Neural progenitor cell (in vitro differentiated cells): ENCODE data around the gene EIF3B. TPM values are rescaled to one million over a fixed set of nuclear protein-coding genes. Genes with fewer than 3 reads are reported as not detected.
A peak's percentile ranks its signal among the peaks of the same experiment; 100 is the strongest.
"Not testable (repeated sequence)": the region's sequence is repeated elsewhere in the genome, so short reads cannot be mapped to it uniquely, and the experiment has no call there.

Experiments used
- DNase-seq: peaks from one replicate; pipeline ENCODE4 v3.0.0-alpha.2; 2016; ENCODE audit warnings: low spot score
- H2AFZ ChIP-seq: fragments of 200-600 bp; sonication (generic); replicated peaks from 2 replicates; pipeline ENCODE4 v1.6.1; 2016; ENCODE audit warnings: antibody characterized with exemption
- H3F3A ChIP-seq: fragments of 200-600 bp; sonication (generic); 2 replicates; pipeline ENCODE4 v1.6.1; 2016; ENCODE audit warnings: antibody characterized with exemption, low read depth
- H3K27ac ChIP-seq: fragments of 200-600 bp; sonication (generic); 2 replicates; pipeline ENCODE4 v1.5.1; 2016; ENCODE audit warnings: mild to moderate bottlenecking
- H3K27me3 ChIP-seq: fragments of 200-600 bp; sonication (generic); 2 replicates; pipeline ENCODE4 v1.6.1; 2016; ENCODE audit warnings: mild to moderate bottlenecking, moderate library complexity
- H3K36me3 ChIP-seq: fragments of 200-600 bp; sonication (generic); 2 replicates; pipeline ENCODE4 v1.5.1; 2016
- H3K4me1 ChIP-seq: fragments of 200-600 bp; sonication (generic); 2 replicates; pipeline ENCODE4 v1.6.1; 2016; ENCODE audit warnings: mixed run types
- H3K4me2 ChIP-seq: fragments of 200-600 bp; sonication (generic); 2 replicates; pipeline ENCODE4 v1.6.1; 2016
- H3K4me3 ChIP-seq: fragments of 200-600 bp; sonication (generic); 2 replicates; pipeline ENCODE4 v1.5.1; 2016
- H3K79me2 ChIP-seq: fragments of 200-600 bp; sonication (generic); 2 replicates; pipeline ENCODE4 v1.6.1; 2016; ENCODE audit warnings: low read depth
- H3K9ac ChIP-seq: fragments of 200-600 bp; sonication (generic); 2 replicates; pipeline ENCODE4 v1.6.1; 2016
- H3K9me3 ChIP-seq: fragments of 200-600 bp; sonication (generic); 2 replicates; pipeline ENCODE4 v1.5.1; 2016; ENCODE audit warnings: low read depth
- H4K20me1 ChIP-seq: fragments of 200-600 bp; sonication (generic); 2 replicates; pipeline ENCODE4 v1.6.1; 2016; ENCODE audit warnings: low read depth
- H3K27ac Mint-ChIP-seq: 3 replicates; pipeline ENCODE4 v1.8.0; 2021; ENCODE audit warnings: mixed read lengths
- H3K27me3 Mint-ChIP-seq: 2 replicates; pipeline ENCODE4 v1.8.0; 2022; ENCODE audit warnings: low read depth, mild to moderate bottlenecking, inconsistent platforms, moderate library complexity, mixed read lengths; ENCODE audit not compliant: insufficient read depth
- H3K36me3 Mint-ChIP-seq: 3 replicates; pipeline ENCODE4 v1.8.0; 2021; ENCODE audit warnings: mixed read lengths
- H3K4me1 Mint-ChIP-seq: 3 replicates; pipeline ENCODE4 v1.8.0; 2021; ENCODE audit warnings: mixed read lengths
- H3K4me3 Mint-ChIP-seq: 3 replicates; pipeline ENCODE4 v1.8.0; 2021; ENCODE audit warnings: mild to moderate bottlenecking, moderate library complexity, mixed read lengths
- H3K9me3 Mint-ChIP-seq: 3 replicates; pipeline ENCODE4 v1.8.0; 2020; ENCODE audit warnings: mixed read lengths
- EZH2 ChIP-seq: fragments of 200-600 bp; sonication (generic); IDR thresholded peaks from 2 replicates; pipeline ENCODE4 v1.6.1; 2017; ENCODE audit warnings: antibody characterized with exemption, mild to moderate bottlenecking, moderate library complexity
- EZH2phosphoT487 ChIP-seq: fragments of 200-600 bp; sonication (generic); IDR thresholded peaks from 2 replicates; pipeline ENCODE4 v1.6.1; 2017; ENCODE audit warnings: antibody characterized with exemption
- total RNA-seq: library from RNA; depleted of rRNA; stranded (reverse); fragments of >200 nt; gene quantifications from 2 replicates; pipeline ENCODE4 v1.2.3, GENCODE V29; 2015; ENCODE audit warnings: low replicate concordance
- TF ChIP-seq, protein P1 (sequence below): fragments of 200-600 bp; sonication (generic); IDR thresholded peaks from 2 replicates; pipeline ENCODE4 v1.5.1; 2017; ENCODE audit warnings: antibody characterized with exemption, mild to moderate bottlenecking

The EIF3B gene
- total RNA-seq, 1 donor from 2014 or later: 146 TPM

DNA sequence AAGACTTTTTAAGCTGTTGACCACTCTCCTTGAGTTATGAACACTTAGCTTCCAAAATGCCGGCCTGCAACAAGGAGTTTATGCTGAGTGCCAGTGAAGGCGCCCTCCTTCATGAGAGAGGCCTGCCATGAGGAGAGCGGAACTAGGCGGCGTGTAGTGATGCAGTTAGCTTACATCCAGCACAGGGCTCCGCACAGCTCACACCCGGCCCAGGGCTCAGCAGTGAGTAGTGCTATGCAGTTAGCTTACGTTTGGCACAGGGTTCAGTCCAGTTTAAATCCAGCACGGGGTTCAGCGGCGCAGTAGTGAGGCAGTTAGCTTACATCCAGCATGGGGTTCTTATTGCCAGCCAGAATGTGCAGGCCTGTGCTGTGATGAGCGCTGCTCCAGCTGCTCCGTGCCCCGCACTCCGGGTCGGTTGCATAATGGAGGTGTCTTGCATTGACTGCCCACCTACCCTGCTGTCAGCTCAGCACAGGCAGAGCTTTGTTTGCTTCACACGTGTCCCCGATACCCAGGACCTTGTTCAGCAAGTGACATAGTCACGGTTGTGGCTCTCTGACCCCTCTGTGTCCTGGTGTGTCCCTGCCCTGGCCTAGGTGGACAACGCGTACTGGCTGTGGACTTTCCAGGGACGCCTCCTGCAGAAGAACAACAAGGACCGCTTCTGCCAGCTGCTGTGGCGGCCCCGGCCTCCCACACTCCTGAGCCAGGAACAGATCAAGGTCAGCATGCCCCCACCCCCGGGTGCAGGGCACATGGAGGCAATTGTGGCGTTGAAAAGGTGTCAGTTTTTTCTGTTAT, 21.9 kb downstream of the EIF3B start:
- Histone ChIP-seq H3K4me1 (no peaks in the 10 kb centered on the region), H3K79me2 (peaks cover 13% of the 10 kb centered on the region), H3K36me3 (peaks cover 2% of the 10 kb centered on the region), H3K27ac (no peak overlapping the region), H3F3A (no peaks in the 10 kb centered on the region), H3K9ac (no peak overlapping the region), H3K4me3 (no peak overlapping the region), H3K27me3 (no peaks in the 10 kb centered on the region), H4K20me1 (peaks cover 9% of the 10 kb centered on the region), H3K4me2 (no peak overlapping the region), H2AFZ (no peak overlapping the region), H3K9me3 (no peaks in the 10 kb centered on the region)
- peaks cover 57% of the 10 kb centered on the region for H3K36me3 Mint-ChIP-seq
- H3K27ac Mint-ChIP-seq: peak overlapping the region; percentile 81
- no peak for DNase-seq
- no peaks in the 10 kb centered on the region for H3K9me3 Mint-ChIP-seq
- H3K4me1 Mint-ChIP-seq: no peaks in the 10 kb centered on the region
- TF ChIP-seq EZH2 (no peak), EZH2phosphoT487 (no peak)
- TF ChIP-seq, protein P1, sequence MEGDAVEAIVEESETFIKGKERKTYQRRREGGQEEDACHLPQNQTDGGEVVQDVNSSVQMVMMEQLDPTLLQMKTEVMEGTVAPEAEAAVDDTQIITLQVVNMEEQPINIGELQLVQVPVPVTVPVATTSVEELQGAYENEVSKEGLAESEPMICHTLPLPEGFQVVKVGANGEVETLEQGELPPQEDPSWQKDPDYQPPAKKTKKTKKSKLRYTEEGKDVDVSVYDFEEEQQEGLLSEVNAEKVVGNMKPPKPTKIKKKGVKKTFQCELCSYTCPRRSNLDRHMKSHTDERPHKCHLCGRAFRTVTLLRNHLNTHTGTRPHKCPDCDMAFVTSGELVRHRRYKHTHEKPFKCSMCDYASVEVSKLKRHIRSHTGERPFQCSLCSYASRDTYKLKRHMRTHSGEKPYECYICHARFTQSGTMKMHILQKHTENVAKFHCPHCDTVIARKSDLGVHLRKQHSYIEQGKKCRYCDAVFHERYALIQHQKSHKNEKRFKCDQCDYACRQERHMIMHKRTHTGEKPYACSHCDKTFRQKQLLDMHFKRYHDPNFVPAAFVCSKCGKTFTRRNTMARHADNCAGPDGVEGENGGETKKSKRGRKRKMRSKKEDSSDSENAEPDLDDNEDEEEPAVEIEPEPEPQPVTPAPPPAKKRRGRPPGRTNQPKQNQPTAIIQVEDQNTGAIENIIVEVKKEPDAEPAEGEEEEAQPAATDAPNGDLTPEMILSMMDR: no peak
- H3K27me3 Mint-ChIP-seq: peaks cover 6% of the 10 kb centered on the region
- no peak overlapping the region for H3K4me3 Mint-ChIP-seq

DNA sequence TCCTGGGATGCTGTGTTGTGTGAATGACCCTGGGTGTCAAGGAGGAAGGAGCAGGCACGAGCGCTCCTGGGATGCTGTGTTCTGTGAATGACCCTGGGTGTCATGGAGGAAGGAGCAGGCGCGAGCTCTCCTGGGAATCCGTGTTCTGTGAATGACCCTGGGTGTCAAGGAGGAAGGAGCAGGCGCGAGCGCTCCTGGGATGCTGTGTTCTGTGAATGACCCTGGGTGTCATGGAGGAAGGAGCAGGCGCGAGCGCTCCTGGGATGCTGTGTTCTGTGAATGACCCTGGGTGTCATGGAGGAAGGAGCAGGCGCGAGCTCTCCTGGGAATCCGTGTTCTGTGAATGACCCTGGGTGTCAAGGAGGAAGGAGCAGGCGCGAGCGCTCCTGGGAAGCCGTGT, 22.9 kb downstream of the EIF3B start:
- H3K4me1 ChIP-seq, H3K27me3 ChIP-seq, H3F3A ChIP-seq, H3K9ac ChIP-seq, H3K27ac Mint-ChIP-seq, DNase-seq, H3K4me2 ChIP-seq, H4K20me1 ChIP-seq, H2AFZ ChIP-seq, H3K27me3 Mint-ChIP-seq, H3K36me3 ChIP-seq, H3K9me3 Mint-ChIP-seq, H3K4me3 Mint-ChIP-seq, H3K4me1 Mint-ChIP-seq, H3K9me3 ChIP-seq, H3K27ac ChIP-seq, H3K4me3 ChIP-seq: not testable (repeated sequence)
- H3K79me2 ChIP-seq: peaks cover 13% of the 10 kb centered on the region
- peaks cover 49% of the 10 kb centered on the region for H3K36me3 Mint-ChIP-seq

DNA sequence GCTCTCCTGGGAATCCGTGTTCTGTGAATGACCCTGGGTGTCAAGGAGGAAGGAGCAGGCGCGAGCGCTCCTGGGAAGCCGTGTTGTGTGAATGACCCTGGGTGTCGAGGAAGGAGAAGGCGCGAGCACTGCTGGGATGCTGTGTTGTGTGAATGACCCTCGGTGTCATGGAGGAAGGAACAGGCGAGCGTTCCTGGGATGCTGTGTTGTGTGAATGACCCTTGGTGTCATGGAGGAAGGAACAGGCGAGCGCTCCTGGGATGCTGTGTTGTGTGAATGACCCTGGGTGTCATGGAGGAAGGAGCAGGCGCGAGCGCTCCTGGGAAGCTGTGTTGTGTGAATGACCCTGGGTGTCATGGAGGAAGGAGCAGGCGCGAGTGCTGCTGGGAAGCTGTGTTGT, 23.5 kb downstream of the EIF3B start:
- H3K79me2 ChIP-seq: peaks cover 13% of the 10 kb centered on the region

DNA sequence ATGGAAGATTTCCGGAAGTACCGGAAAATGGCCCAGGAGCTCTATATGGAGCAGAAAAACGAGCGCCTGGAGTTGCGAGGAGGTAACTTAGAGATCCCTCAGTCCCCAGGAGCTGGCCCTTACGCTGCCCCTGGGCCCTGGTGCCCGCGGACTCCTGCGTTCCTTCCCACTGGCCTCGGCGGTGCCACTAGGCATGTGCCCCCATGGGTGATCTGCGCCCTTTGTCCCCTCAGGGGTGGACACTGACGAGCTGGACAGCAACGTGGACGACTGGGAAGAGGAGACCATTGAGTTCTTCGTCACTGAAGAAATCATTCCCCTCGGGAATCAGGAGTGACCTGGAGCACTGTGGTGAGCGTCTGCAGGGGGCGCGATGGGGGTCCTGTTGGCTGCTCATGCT, 24.5 kb downstream of the EIF3B start:
- H3K4me2 ChIP-seq: no peak overlapping the region
- Mint-ChIP-seq H3K4me3 (no peak overlapping the region), H3K36me3 (peaks cover 44% of the 10 kb centered on the region), H3K27ac (no peak overlapping the region), H3K9me3 (no peaks in the 10 kb centered on the region), H3K4me1 (no peaks in the 10 kb centered on the region), H3K27me3 (peaks cover 6% of the 10 kb centered on the region)
- H4K20me1 ChIP-seq: peaks cover 5% of the 10 kb centered on the region
- H3K9me3 ChIP-seq: no peaks in the 10 kb centered on the region
- H3K27ac ChIP-seq: no peak overlapping the region
- H3K79me2 ChIP-seq: peaks cover 13% of the 10 kb centered on the region
- no peak overlapping the region for H3K4me3 ChIP-seq
- H3K36me3 ChIP-seq: no peaks in the 10 kb centered on the region
- H3K4me1 ChIP-seq: no peaks in the 10 kb centered on the region
- TF ChIP-seq EZH2phosphoT487: no peak
- TF ChIP-seq, protein P1: no peak
- no peak for TF ChIP-seq EZH2
- no peaks in the 10 kb centered on the region for H3K27me3 ChIP-seq
- no peaks in the 10 kb centered on the region for H3F3A ChIP-seq
- DNase-seq: no peak
- no peak overlapping the region for H3K9ac ChIP-seq
- H2AFZ ChIP-seq: no peak overlapping the region

More for the DNA sequence above, 23.5 kb downstream of the EIF3B start:
- not testable (repeated sequence) for H3K27me3 Mint-ChIP-seq, H3K27ac Mint-ChIP-seq, H3K4me1 ChIP-seq, H3K4me3 Mint-ChIP-seq, H3K4me2 ChIP-seq, H3F3A ChIP-seq, H2AFZ ChIP-seq, H3K4me3 ChIP-seq, H3K9me3 ChIP-seq, H3K27me3 ChIP-seq, H3K27ac ChIP-seq, H4K20me1 ChIP-seq, H3K9me3 Mint-ChIP-seq, H3K4me1 Mint-ChIP-seq, H3K36me3 ChIP-seq, H3K9ac ChIP-seq, DNase-seq
- H3K36me3 Mint-ChIP-seq: peaks cover 46% of the 10 kb centered on the region
